Smooth muscle cell (in vitro differentiated cells): ENCODE data around the gene PLEK. TPM values are rescaled to one million over a fixed set of nuclear protein-coding genes. Genes with fewer than 3 reads are reported as not detected.

Experiments
- DNase-seq: peaks from one replicate; lab custom pipeline; 2025; ENCODE audit not compliant: unreplicated experiment; lab: John Stamatoyannopoulos, UW
- H2AFZ ChIP-seq: fragments of 200-600 bp; sonication (generic); 2 replicates; pipeline ENCODE4 v1.6.0; 2016; ENCODE audit warnings: antibody characterized with exemption, low read depth, mild to moderate bottlenecking
- H3F3A ChIP-seq: fragments of 200-600 bp; sonication (generic); 2 replicates; pipeline ENCODE4 v1.6.0; 2017; ENCODE audit warnings: antibody characterized with exemption, low read depth
- H3K27ac ChIP-seq: fragments of 200-600 bp; sonication (generic); 2 replicates; pipeline ENCODE4 v1.5.1; 2016; ENCODE audit warnings: low read depth, mild to moderate bottlenecking
- H3K27me3 ChIP-seq: fragments of 200-600 bp; sonication (generic); 2 replicates; pipeline ENCODE4 v1.6.1; 2016; ENCODE audit warnings: low read depth, mild to moderate bottlenecking
- H3K36me3 ChIP-seq: fragments of 200-600 bp; sonication (generic); 2 replicates; pipeline ENCODE4 v1.5.1; 2016; ENCODE audit warnings: low read depth
- H3K4me1 ChIP-seq: fragments of 200-600 bp; sonication (generic); 2 replicates; pipeline ENCODE4 v1.5.1; 2016; ENCODE audit warnings: low read depth
- H3K4me2 ChIP-seq: fragments of 200-600 bp; sonication (generic); 2 replicates; pipeline ENCODE4 v1.6.0; 2016; ENCODE audit warnings: mild to moderate bottlenecking
- H3K4me3 ChIP-seq: fragments of 200-600 bp; sonication (generic); 2 replicates; pipeline ENCODE4 v1.5.1; 2016; ENCODE audit warnings: mild to moderate bottlenecking
- H3K79me2 ChIP-seq: fragments of 200-600 bp; sonication (generic); 2 replicates; pipeline ENCODE4 v1.6.0; 2016; ENCODE audit warnings: low read depth, mild to moderate bottlenecking
- H3K9ac ChIP-seq: fragments of 200-600 bp; sonication (generic); 2 replicates; pipeline ENCODE4 v1.6.0; 2016; ENCODE audit warnings: low read depth
- H3K9me3 ChIP-seq: fragments of 200-600 bp; sonication (generic); replicated peaks from 2 replicates; pipeline ENCODE4 v1.5.1; 2016; ENCODE audit warnings: low read depth
- H4K20me1 ChIP-seq: fragments of 200-600 bp; sonication (generic); 2 replicates; pipeline ENCODE4 v1.6.0; 2016; ENCODE audit warnings: low read depth
- CTCF ChIP-seq: fragments of 200-600 bp; sonication (generic); IDR thresholded peaks from 2 replicates; pipeline ENCODE4 v1.5.1; 2017; ENCODE audit warnings: borderline replicate concordance, mild to moderate bottlenecking, antibody characterized with exemption; ENCODE audit not compliant: insufficient read depth, poor library complexity, severe bottlenecking
- WGBS: methylation state at CpG from one replicate; pipeline ENCODE4 v1.1.7; 2016; ENCODE audit warnings: low lambda C conversion rate; 5-methylcytosine and 5-hydroxymethylcytosine counted together
- polyA plus RNA-seq: library from polyadenylated mRNA; unstranded; fragments of >200 nt; fragmentation: Nextera tagmentation; extraction: Ambion mirVana; gene quantifications from 2 replicates; pipeline ENCODE4 v1.2.1, GENCODE V29; 2016
- total RNA-seq: library from RNA; depleted of rRNA; stranded (reverse); fragments of >200 nt; gene quantifications from 2 replicates; pipeline ENCODE4 v1.2.3, GENCODE V29; 2014

PLEK gene
- total and polyA plus RNA-seq, 2 experiments from 2014 or later: not detected

GRCh38 chr2:68435615-68436014 lies 70.5 kb downstream of the PLEK start:
- TF ChIP-seq CTCF: no peak
- no peak overlapping the region for H3K27ac ChIP-seq
- no peaks in the 10 kb centered on the region for H3K36me3 ChIP-seq
- no peaks in the 10 kb centered on the region for H3F3A ChIP-seq
- peak overlapping the region; percentile 28 for H3K4me2 ChIP-seq
- no peaks in the 10 kb centered on the region for H3K79me2 ChIP-seq
- no peak overlapping the region for H3K9ac ChIP-seq
- peaks cover 3% of the 10 kb centered on the region for H3K4me1 ChIP-seq
- H2AFZ ChIP-seq: no peak overlapping the region
- no peak overlapping the region for H3K4me3 ChIP-seq
- no peaks in the 10 kb centered on the region for H3K9me3 ChIP-seq
- no peaks in the 10 kb centered on the region for H3K27me3 ChIP-seq
- no peak for DNase-seq
- no peaks in the 10 kb centered on the region for H4K20me1 ChIP-seq

GRCh38 chr2:68436270-68436669 lies 71.2 kb downstream of the PLEK start:
- H3K27ac ChIP-seq: no peak overlapping the region

GRCh38 chr2:68438455-68439303 lies 73.6 kb downstream of the PLEK start:
- no peaks in the 10 kb centered on the region for H4K20me1 ChIP-seq
- H3F3A ChIP-seq: no peaks in the 10 kb centered on the region
- H3K4me3 ChIP-seq: no peak overlapping the region
- no peaks in the 10 kb centered on the region for H3K9me3 ChIP-seq
- H3K27ac ChIP-seq: no peak overlapping the region
- no peak overlapping the region for H3K4me2 ChIP-seq
- H3K27me3 ChIP-seq: no peaks in the 10 kb centered on the region
- H3K36me3 ChIP-seq: no peaks in the 10 kb centered on the region
- H2AFZ ChIP-seq: peak overlapping the region; percentile 41
- no peak for TF ChIP-seq CTCF
- H3K79me2 ChIP-seq: no peaks in the 10 kb centered on the region
- WGBS: 83% methylated on average over 7 of the region's 7 CpGs
- no peak overlapping the region for H3K9ac ChIP-seq
- peaks cover 3% of the 10 kb centered on the region for H3K4me1 ChIP-seq
- no peak for DNase-seq

More at GRCh38 chr2:68436270-68436669, 71.2 kb downstream of the PLEK start:
- no peaks in the 10 kb centered on the region for H3K9me3 ChIP-seq
- no peak for DNase-seq
- no peaks in the 10 kb centered on the region for H3K27me3 ChIP-seq
- peak overlapping the region; percentile 44 for H2AFZ ChIP-seq
- TF ChIP-seq CTCF: no peak
- H3F3A ChIP-seq: no peaks in the 10 kb centered on the region
- WGBS: 32% methylated on average over 4 of the region's 4 CpGs
- no peak overlapping the region for H3K9ac ChIP-seq
- peak overlapping the region; percentile 28 for H3K4me2 ChIP-seq
- no peaks in the 10 kb centered on the region for H3K36me3 ChIP-seq
- H3K79me2 ChIP-seq: no peaks in the 10 kb centered on the region
- no peak overlapping the region for H3K4me3 ChIP-seq
- no peaks in the 10 kb centered on the region for H4K20me1 ChIP-seq
- peaks cover 3% of the 10 kb centered on the region for H3K4me1 ChIP-seq
